22Rv1 (cell line): ENCODE measurements around the gene INSYN2B.

Experiments used
- CTCF ChIP-seq: fragments of 450-650 bp; IDR thresholded peaks from 2 replicates; pipeline ENCODE4 v1.5.1; 2017; ENCODE audit warnings: mild to moderate bottlenecking
- ZFX ChIP-seq: fragments of 450-650 bp; IDR thresholded peaks from 2 replicates; pipeline ENCODE4 v1.6.1; 2017; ENCODE audit warnings: antibody characterized with exemption, borderline replicate concordance

GRCh38 chr5:169979871-169980270 lies 424 bp downstream of the INSYN2B start:
- no peak for TF ChIP-seq CTCF
- TF ChIP-seq ZFX = no peak
